ENCODE results near the gene ZSCAN10. TPM values are rescaled to one million over a fixed set of nuclear protein-coding genes. Genes with fewer than 3 reads are reported as not detected.

ZSCAN10 gene
- total and polyA plus RNA-seq, 9 of the 15 experiments (the other 6 are each of a cell fraction or from before 2014, with no cell fraction given): 0.22 TPM; not detected in 8

GRCh38 chr16:3131755-3132377 lies 32.8 kb upstream of the ZSCAN10 start (continued):
- TF ChIP-seq JUN (IDR thresholded peaks at IDR 0.05; ENCODE audit: borderline replicate concordance, low read depth, low read length) (no peak), JUN (CRISPR knock-in tag; IDR thresholded peaks at IDR 0.05; ENCODE audit: borderline replicate concordance) (no peak), PKNOX1 (IDR thresholded peaks at IDR 0.05) (no peak), SOX6 (IDR thresholded peaks at IDR 0.05) (peak; percentile 25; the same call in 1 of the 2 replicates), NRF1 (conservative IDR thresholded peaks at IDR 0.05 in 1 of 2, IDR thresholded peaks at IDR 0.05 in 1 of 2) (peak in 1 of 2 experiments; percentile 8; a peak in 1 of 4 replicates), RAD21 (CRISPR knock-in tag; conservative IDR thresholded peaks at IDR 0.05 in 1 of 2, IDR thresholded peaks at IDR 0.05 in 1 of 2) (peak; percentile 42 to 66; a peak in 2 of 4 replicates), ZNF133 (CRISPR knock-in tag; IDR thresholded peaks at IDR 0.05) (no peak), ZNF785 (CRISPR knock-in tag; IDR thresholded peaks at IDR 0.05) (no peak), ZNF3 (CRISPR knock-in tag; IDR thresholded peaks at IDR 0.05) (no peak), ZBTB33 (CRISPR knock-in tag; IDR thresholded peaks at IDR 0.05) (peak; percentile 98), HDAC8 (tag; IDR thresholded peaks at IDR 0.05) (no peak), CTCF (IDR thresholded peaks at IDR 0.05 in 2 of 3, conservative IDR thresholded peaks at IDR 0.05 in 1 of 3; ENCODE audit: insufficient read depth in 2 of 3, low read depth in 1 of 3, low read length in 3 of 3) (peak; percentile 84 to 92 (median 91)), CHD1 (IDR thresholded peaks at IDR 0.05; ENCODE audit: low read length) (no peak), SMC3 (conservative IDR thresholded peaks at IDR 0.05; ENCODE audit: insufficient read depth, low read depth, low read length) (peak; percentile 60), ZBTB49 (CRISPR knock-in tag; IDR thresholded peaks at IDR 0.05; ENCODE audit: borderline replicate concordance) (0 out of 2 replicates have a peak, but pooled peaks have one; percentile 36), MLLT1 (IDR thresholded peaks at IDR 0.05) (peak in 1 of 2 experiments; percentile 68; a peak in 1 of 4 replicates), RB1 (IDR thresholded peaks at IDR 0.05; ENCODE audit: low read depth) (peak; percentile 39; the same call in 1 of the 2 replicates), HDAC3 (IDR thresholded peaks at IDR 0.05; ENCODE audit: borderline replicate concordance, partially characterized antibody) (no peak)
